Osteoblast (primary cell): ENCODE results near the gene KIF26B. TPM values are rescaled to one million over a fixed set of nuclear protein-coding genes. Genes with fewer than 3 reads are reported as not detected.

ENCODE experiments used
- DNase-seq: peaks from one replicate; pipeline ENCODE4 v3.0.0; 2011; ENCODE audit warnings: low spot score, mixed read lengths; ENCODE audit not compliant: insufficient read length; ENCODE audit errors: missing footprints
- H2AFZ ChIP-seq: 2 replicates; pipeline ENCODE4 v1.6.0; 2011; ENCODE audit warnings: mild to moderate bottlenecking, low read length
- H3K27ac ChIP-seq: 2 replicates; pipeline ENCODE4 v1.5.1; 2011; ENCODE audit warnings: mild to moderate bottlenecking, low read depth, low read length, moderate library complexity
- H3K27me3 ChIP-seq: 2 replicates; pipeline ENCODE4 v1.6.0; 2012; ENCODE audit warnings: mild to moderate bottlenecking, control low read depth, inconsistent platforms, low read length, moderate library complexity; ENCODE audit not compliant: insufficient read depth
- H3K36me3 ChIP-seq: 2 replicates; pipeline ENCODE4 v1.5.1; 2011; ENCODE audit warnings: mild to moderate bottlenecking, low read length, control low read depth, moderate library complexity; ENCODE audit not compliant: insufficient read depth
- H3K4me1 ChIP-seq: 2 replicates; pipeline ENCODE4 v1.5.1; 2011; ENCODE audit warnings: mild to moderate bottlenecking, low read length, control low read depth, moderate library complexity; ENCODE audit not compliant: insufficient read depth
- H3K4me2 ChIP-seq: 2 replicates; pipeline ENCODE4 v1.6.0; 2011; ENCODE audit warnings: mild to moderate bottlenecking, low read length; ENCODE audit not compliant: insufficient read depth
- H3K4me3 ChIP-seq: fragments of 200-600 bp; sonication (generic); 3 replicates; pipeline ENCODE4 v1.5.1; 2012; ENCODE audit warnings: mild to moderate bottlenecking, low read length, inconsistent platforms; ENCODE audit not compliant: insufficient read depth
- H3K79me2 ChIP-seq: 2 replicates; pipeline ENCODE4 v1.6.0; 2012; ENCODE audit warnings: mild to moderate bottlenecking, low read length, control low read depth, inconsistent platforms; ENCODE audit not compliant: insufficient read depth
- H3K9me3 ChIP-seq: 2 replicates; pipeline ENCODE4 v1.5.1; 2011; ENCODE audit warnings: low read depth, low read length, control low read depth
- H4K20me1 ChIP-seq: 2 replicates; pipeline ENCODE4 v1.6.0; 2012; ENCODE audit warnings: mild to moderate bottlenecking, low read length, control low read depth; ENCODE audit not compliant: insufficient read depth
- CTCF ChIP-seq: IDR thresholded peaks from 2 replicates; pipeline ENCODE4 v1.5.1; 2011; ENCODE audit warnings: mild to moderate bottlenecking, low read depth, low read length, moderate library complexity; ENCODE audit errors: extremely low read depth
- total RNA-seq: library from RNA; depleted of rRNA; stranded (reverse); fragments of >200 nt; gene quantifications from 2 replicates; pipeline ENCODE4 v1.2.3, GENCODE V29; 2012

The KIF26B gene
- total RNA-seq, 1 donor, result 22.1 TPM

- Histone ChIP-seq H3K27me3 (no peaks in the 10 kb centered on the region), H2AFZ (no peak overlapping the region), H3K79me2 (no peaks in the 10 kb centered on the region), H3K4me3 (no peak overlapping the region), H3K9me3 (no peaks in the 10 kb centered on the region), H3K36me3 (no peaks in the 10 kb centered on the region), H3K4me1 (no peaks in the 10 kb centered on the region), H3K27ac (no peak overlapping the region), H3K4me2 (no peak overlapping the region), H4K20me1 (peaks cover 2% of the 10 kb centered on the region)
- DNase-seq, result no peak
- TF ChIP-seq CTCF, result no peak
Observed at GRCh38 chr1:245488346-245489129, 333.8 kb downstream of the KIF26B start.

- Histone ChIP-seq H3K36me3 (no peaks in the 10 kb centered on the region), H3K4me1 (no peaks in the 10 kb centered on the region), H3K4me3 (no peak overlapping the region), H3K27me3 (no peaks in the 10 kb centered on the region), H3K27ac (no peak overlapping the region), H2AFZ (no peak overlapping the region), H4K20me1 (peaks cover 2% of the 10 kb centered on the region), H3K79me2 (no peaks in the 10 kb centered on the region), H3K4me2 (no peak overlapping the region), H3K9me3 (no peaks in the 10 kb centered on the region)
- no peak for DNase-seq
- no peak for TF ChIP-seq CTCF
Observed at GRCh38 chr1:245489838-245490237, 335.1 kb downstream of the KIF26B start.

GRCh38 chr1:245493029-245493428 lies 338.2 kb downstream of the KIF26B start:
- Histone ChIP-seq H3K4me3 (no peak overlapping the region), H3K4me1 (no peaks in the 10 kb centered on the region), H2AFZ (no peak overlapping the region), H3K79me2 (no peaks in the 10 kb centered on the region), H3K36me3 (no peaks in the 10 kb centered on the region), H4K20me1 (no peaks in the 10 kb centered on the region), H3K4me2 (no peak overlapping the region), H3K27me3 (no peaks in the 10 kb centered on the region), H3K27ac (no peak overlapping the region), H3K9me3 (no peaks in the 10 kb centered on the region)
- peak; percentile 13 for TF ChIP-seq CTCF
- no peak for DNase-seq

GRCh38 chr1:245495681-245496080 lies 340.9 kb downstream of the KIF26B start:
- no peaks in the 10 kb centered on the region for H3K9me3 ChIP-seq
- H3K36me3 ChIP-seq, result no peaks in the 10 kb centered on the region
- no peaks in the 10 kb centered on the region for H3K27me3 ChIP-seq
- no peak for DNase-seq
- H3K79me2 ChIP-seq, result no peaks in the 10 kb centered on the region
- H4K20me1 ChIP-seq, result no peaks in the 10 kb centered on the region
- no peak overlapping the region for H3K4me2 ChIP-seq
- no peak overlapping the region for H3K27ac ChIP-seq
- H3K4me3 ChIP-seq, result no peak overlapping the region
- no peak overlapping the region for H2AFZ ChIP-seq
- H3K4me1 ChIP-seq, result no peaks in the 10 kb centered on the region
- TF ChIP-seq CTCF, result no peak
